ENCODE data around the gene CPT1C. TPM values are rescaled to one million over a fixed set of nuclear protein-coding genes. Genes with fewer than 3 reads are reported as not detected.

Gene CPT1C
- total RNA-seq, 2 experiments from 2014 or later: 0.86 to 0.95 TPM

- Histone ChIP-seq H2AFZ (ENCODE audit: low read length) (peak overlapping the region; percentile 9; the same call in 1 of the 2 replicates), H3K27ac (ENCODE audit: low read depth, low read length, poor library complexity, severe bottlenecking) (peak overlapping the region; percentile 84), H3K4me1 (ENCODE audit: insufficient read depth, low read length, poor library complexity, severe bottlenecking) (peaks cover 64% of the 10 kb centered on the region), H3K36me3 (ENCODE audit: insufficient read depth, low read length) (peaks cover 25% of the 10 kb centered on the region), H3K4me2 (ENCODE audit: low read length) (peak overlapping the region; percentile 71), H3K4me3 (ENCODE audit: low read depth, low read length, poor library complexity, severe bottlenecking) (peak overlapping the region; percentile 96), H3K79me2 (ENCODE audit: insufficient read depth, low read depth, low read length) (peaks cover 42% of the 10 kb centered on the region), H3K9me3 (ENCODE audit: low read length) (no peaks in the 10 kb centered on the region), H4K20me1 (ENCODE audit: insufficient read depth, low read length) (0 out of 2 replicates have a peak, but pooled peaks cover 4% of the 10 kb centered on the region), H3K9me2 (ENCODE audit: insufficient read depth, low read length) (no peaks in the 10 kb centered on the region)
- DNase-seq (ENCODE audit: low spot score): peak; percentile 91
- BruUV-seq (replicated peaks): no TSS peak
- intact Hi-C loops (cut with micrococcal nuclease; ENCODE audit: unreplicated experiment): loop anchor here (1.0 to 10.0 kb wide), 5 partner anchors 36 to 1039 kb away; partner anchors contain the start of genes DBP, PRR12 and RRAS
- POLR2A ChIA-PET: interaction anchor here (1.0 to 2.7 kb wide), 8 partner anchors 10 to 174 kb away, joined by 3 to 18 read pairs (median 4); partner anchors contain the start of genes BCL2L12, IRF3, RRAS and SCAF1
- TF ChIP-seq EZH2phosphoT487 (IDR thresholded peaks at IDR 0.05; ENCODE audit: borderline replicate concordance, low read depth, low read length): no peak
- TF ChIP-seq, protein P1, sequence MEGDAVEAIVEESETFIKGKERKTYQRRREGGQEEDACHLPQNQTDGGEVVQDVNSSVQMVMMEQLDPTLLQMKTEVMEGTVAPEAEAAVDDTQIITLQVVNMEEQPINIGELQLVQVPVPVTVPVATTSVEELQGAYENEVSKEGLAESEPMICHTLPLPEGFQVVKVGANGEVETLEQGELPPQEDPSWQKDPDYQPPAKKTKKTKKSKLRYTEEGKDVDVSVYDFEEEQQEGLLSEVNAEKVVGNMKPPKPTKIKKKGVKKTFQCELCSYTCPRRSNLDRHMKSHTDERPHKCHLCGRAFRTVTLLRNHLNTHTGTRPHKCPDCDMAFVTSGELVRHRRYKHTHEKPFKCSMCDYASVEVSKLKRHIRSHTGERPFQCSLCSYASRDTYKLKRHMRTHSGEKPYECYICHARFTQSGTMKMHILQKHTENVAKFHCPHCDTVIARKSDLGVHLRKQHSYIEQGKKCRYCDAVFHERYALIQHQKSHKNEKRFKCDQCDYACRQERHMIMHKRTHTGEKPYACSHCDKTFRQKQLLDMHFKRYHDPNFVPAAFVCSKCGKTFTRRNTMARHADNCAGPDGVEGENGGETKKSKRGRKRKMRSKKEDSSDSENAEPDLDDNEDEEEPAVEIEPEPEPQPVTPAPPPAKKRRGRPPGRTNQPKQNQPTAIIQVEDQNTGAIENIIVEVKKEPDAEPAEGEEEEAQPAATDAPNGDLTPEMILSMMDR (conservative IDR thresholded peaks at IDR 0.05; ENCODE audit: low read length): no peak
- CTCF ChIA-PET (ENCODE audit: unreplicated experiment): interaction anchor here (1.1 kb wide), 1 partner anchor 36 kb away, joined by 5 read pairs; the partner anchor contains the start of gene RRAS
These were observed 14.7 kb upstream of the CPT1C start for GRCh38 chr19:49676136-49676783.

DNA sequence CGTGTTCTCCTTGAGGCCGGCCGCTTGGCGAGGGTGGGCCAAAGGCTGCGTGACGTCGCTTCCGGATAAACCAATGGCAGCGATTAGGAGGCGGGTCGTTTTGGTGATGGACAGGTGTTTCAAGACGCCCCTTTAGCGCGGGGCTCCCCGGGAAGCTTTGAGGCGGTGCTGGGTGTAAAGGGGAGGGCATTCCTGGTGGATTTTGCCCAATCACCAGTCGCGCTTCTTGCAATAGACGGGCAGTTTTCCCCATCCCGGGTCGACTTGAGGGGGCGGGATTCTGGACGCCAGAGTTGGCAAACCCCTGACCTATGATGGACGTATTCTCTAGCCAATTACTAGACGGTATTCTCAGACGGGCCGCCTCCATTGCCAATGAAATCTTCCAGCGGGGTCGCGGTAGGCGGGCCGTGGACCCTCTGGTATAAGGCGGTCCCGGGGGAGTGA is 14.1 kb upstream of the CPT1C start:
- Histone ChIP-seq H3K4me2 (ENCODE audit: low read length) (peak overlapping the region; percentile 95), H2AFZ (ENCODE audit: low read length) (peak overlapping the region; percentile 9; the same call in 1 of the 2 replicates), H3K79me2 (ENCODE audit: insufficient read depth, low read depth, low read length) (peaks cover 47% of the 10 kb centered on the region), H3K36me3 (ENCODE audit: insufficient read depth, low read length) (peaks cover 30% of the 10 kb centered on the region), H3K4me3 (ENCODE audit: low read depth, low read length, poor library complexity, severe bottlenecking) (peak overlapping the region; percentile 96), H3K9me3 (ENCODE audit: low read length) (no peaks in the 10 kb centered on the region), H3K9me2 (ENCODE audit: insufficient read depth, low read length) (no peaks in the 10 kb centered on the region), H3K4me1 (ENCODE audit: insufficient read depth, low read length, poor library complexity, severe bottlenecking) (peaks cover 59% of the 10 kb centered on the region), H3K27ac (ENCODE audit: low read depth, low read length, poor library complexity, severe bottlenecking) (peak overlapping the region; percentile 84), H4K20me1 (ENCODE audit: insufficient read depth, low read length) (0 out of 2 replicates have a peak, but pooled peaks cover 4% of the 10 kb centered on the region)
- TF ChIP-seq, protein P1 (conservative IDR thresholded peaks at IDR 0.05; ENCODE audit: low read length): no peak
- no peak for TF ChIP-seq EZH2phosphoT487 (IDR thresholded peaks at IDR 0.05; ENCODE audit: borderline replicate concordance, low read depth, low read length)
- POLR2A ChIA-PET: interaction anchor here (1.0 to 2.7 kb wide), 5 partner anchors 28 to 163 kb away, joined by 3 to 18 read pairs (median 4); partner anchors contain the start of gene RRAS
- DNase-seq (ENCODE audit: low spot score): peak; percentile 100
- CTCF ChIA-PET (ENCODE audit: unreplicated experiment): interaction anchor here (0.6 to 1.1 kb wide), 3 partner anchors 37 to 164 kb away, joined by 3 to 6 read pairs (median 5); partner anchors contain the start of genes RCN3 and RRAS
- no TSS peak for BruUV-seq (replicated peaks)
- intact Hi-C loops (cut with micrococcal nuclease; ENCODE audit: unreplicated experiment): loop anchor here (1.0 to 10.0 kb wide), 5 partner anchors 37 to 1040 kb away; partner anchors contain the start of genes DBP, PRR12 and RRAS

Measured in OCI-LY7 (cell line).